SHP77 treated with DMSO at 0.1 percent for 48 hours (cell line): Measurements from ENCODE around the gene FANCC.
"Not testable (repeated sequence)": the region's sequence is repeated elsewhere in the genome, so short reads cannot be mapped to it uniquely, and the experiment has no call there.

Experiments used
- DNase-seq: peaks from one replicate; lab custom pipeline; 2025; lab: John Stamatoyannopoulos, UW

The FANCC gene

DNA sequence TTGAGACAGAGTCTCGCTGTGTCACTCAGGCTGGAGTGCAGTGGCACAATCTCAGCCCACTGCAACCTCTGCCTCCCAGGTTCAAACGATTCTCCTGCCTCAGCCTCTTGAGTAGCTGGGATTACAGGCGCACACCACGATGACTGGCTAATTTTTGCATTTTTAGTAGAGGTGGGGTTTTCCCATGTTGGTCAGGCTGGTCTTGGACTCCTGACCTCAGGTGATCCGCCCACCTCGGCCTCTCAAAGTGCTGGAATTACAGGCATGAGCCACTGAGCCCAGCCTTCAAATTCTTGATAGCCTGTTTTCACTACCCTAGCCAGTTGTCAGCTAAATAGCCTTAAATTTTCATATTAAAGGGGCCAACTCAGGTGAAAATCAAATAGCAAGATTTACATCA lies 11.6 kb upstream of the FANCC start:
- not testable (repeated sequence) for DNase-seq

DNA sequence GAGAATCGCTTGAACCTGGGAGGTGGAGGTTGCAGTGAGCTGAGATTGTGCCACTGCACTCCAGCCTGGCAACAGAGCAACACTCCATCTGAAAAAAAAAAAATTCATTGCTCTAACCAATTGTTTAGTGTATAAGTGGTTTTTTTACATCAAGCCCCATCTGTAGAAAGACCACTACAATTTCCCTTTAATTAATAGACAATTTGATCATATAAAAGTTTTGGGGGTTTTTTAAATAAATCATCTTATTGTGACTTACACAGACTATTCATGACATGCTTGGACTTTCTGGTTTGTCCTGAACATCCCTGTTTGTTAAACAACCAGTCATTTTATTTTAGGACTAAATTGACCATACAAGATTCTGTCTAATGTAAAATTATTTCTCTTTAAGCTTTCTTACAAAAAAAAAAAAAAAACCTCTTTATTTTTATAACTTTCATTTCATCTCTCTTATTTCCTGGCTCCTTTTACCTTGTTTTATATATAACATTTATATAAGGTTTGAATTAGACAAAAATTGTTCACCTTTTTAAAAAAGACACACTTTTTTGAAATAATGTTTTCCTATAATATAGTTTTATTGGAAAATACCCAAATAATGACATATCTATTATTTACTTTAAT lies 9.8 kb upstream of the FANCC start:
- no peak for DNase-seq

- DNase-seq = no peak
Measured at GRCh38 chr9:95325221-95325620, 7.7 kb upstream of the FANCC start.

GRCh38 chr9:95317893-95318211 lies 343 bp upstream of the FANCC start:
- DNase-seq = no peak

GRCh38 chr9:95316794-95317118 lies 753 bp downstream of the FANCC start:
- DNase-seq = peak; percentile 68

DNA sequence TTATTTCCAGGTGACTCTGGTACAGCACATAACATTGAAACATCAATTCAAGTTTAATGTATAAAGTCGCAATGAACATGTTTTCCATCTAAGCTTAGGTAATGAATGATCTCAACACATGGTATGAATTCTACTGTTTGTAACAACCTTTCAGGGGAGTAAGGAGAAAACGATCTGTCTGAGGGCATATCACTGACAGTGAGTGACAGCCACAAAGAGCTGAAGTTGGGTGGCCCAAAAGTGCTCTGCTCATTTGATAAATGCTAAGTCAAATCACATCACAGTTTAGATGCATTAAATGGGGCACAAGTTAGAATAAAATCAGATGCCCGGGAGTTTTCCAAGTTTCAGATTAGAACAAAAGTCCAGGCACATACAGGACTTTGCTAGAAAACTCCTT lies 1.2 kb downstream of the FANCC start:
- DNase-seq = no peak

DNA sequence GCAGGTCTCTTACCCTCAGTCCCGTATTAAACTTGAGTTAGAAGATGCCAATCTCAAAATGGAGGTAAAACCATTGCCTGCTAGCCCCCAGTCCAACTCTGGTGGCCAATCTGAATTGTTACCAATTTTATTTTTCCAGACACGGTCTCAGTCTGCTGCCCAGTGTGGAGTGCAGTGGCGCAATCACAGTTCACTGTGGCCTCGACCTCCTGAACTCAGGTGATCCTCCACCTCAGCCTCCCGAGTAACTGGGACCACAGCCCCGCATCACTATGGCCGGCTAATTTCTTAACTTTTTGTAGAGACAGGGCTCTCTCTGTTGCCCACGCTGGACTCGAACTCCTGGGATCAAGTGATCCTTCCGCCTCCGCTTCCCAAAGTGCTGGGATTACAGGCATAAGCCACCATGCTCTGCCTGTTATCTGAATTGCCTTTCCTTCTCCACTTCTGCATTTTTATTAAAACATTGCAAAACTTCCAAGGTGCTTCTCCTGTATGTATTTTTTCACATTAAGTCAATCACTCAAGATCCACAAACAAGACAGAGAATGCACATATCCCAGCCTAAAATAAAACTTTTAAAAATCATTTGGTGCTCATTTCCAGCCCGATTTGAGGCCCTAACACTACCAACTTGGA lies 2.3 kb downstream of the FANCC start:
- DNase-seq = no peak

DNA sequence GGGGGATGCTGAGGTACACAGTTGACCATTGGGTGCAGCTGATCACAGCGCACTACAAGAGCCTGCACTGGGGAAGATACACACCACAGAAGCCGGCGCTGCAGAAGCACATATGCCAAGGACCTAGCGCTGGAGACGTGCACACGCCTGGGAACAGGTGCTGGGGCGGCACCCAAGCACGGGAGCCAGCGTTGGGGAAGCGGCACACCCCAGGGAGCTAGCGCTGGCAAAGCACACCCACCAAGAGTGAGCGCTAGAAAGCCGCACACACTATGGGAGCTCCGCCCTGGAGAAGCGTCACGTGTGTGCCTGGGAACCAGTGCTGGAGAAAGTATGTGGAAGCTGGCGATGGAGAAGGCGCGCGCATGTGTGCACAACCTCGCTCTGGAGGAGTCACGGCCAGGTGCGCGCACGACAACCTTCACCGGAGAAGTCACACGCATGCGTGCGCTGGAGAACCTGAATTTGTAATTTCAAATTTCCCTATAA lies 4.5 kb downstream of the FANCC start:
- peak; percentile 59 for DNase-seq

GRCh38 chr9:95311961-95312360 lies 5.5 kb downstream of the FANCC start:
- DNase-seq = no peak

DNA sequence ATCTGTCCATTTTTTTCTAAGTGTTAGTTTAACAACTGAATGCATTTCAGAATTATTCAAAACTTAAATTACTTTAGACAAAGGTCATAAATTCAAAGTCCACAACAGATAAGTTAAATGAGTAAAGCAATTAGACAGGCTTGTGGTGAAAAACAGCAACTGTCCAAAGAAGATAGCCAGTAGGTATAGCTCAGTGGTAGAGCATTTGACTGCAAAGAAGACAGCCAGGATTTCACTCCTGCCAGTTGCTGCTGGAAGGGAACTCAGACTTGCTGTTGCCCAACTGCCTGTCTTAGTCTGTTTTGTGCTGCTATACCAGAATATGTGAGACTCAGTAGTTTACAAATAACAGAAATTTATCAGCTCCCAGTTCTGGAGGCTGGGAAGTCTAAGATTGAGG lies 10.0 kb downstream of the FANCC start:
- no peak for DNase-seq

DNA sequence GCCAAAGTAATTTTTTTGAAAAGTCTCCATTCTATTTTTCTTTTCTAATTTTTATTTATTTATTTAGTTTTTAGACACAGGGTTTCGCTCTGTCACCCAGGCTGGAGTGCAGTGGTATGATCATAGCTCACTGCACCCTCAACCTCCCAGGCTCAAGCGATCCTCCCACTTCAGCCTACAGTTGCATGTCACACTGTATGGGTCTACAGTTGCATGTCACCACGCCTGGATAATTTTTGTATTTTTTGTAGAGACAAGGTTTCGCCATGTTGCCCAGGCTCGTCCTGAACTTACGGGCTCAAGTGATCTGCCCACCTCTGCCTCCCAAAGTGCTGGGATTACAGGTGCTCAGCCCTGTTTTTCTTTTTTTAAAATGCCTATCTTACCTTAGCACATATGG lies 10.7 kb downstream of the FANCC start:
- no peak for DNase-seq

DNA sequence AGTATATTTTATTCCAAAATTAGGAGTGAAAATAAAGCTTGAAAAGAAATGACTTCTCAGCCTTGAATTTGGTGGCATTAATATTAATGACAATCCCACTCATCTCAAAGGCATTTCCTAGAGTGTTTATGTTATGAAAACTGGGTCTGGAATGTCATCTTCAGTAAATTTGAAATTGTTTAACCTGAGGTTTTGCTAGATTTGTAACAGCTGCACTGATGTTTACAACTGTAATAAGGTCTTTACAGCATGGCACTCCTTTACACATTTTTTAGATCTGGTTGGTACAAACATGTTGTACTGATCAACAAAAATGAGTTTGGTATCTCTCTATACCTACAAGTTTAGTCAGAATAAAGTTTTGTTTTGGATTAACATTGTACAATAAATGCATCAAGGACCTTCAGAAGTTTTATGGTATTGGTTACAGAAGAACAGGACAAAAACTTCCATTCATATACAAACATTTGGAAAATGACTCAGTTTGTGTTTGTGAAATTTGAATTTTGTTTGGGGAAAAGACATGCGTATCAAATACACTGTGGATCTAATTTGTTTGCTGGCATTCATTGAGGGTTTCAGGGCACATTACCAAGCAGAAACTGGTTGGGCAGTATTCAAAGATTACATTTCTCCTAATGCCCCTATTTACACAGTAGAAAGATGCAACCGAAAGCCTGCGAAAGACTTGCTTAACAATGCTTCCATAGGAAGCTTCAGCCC lies 11.6 kb downstream of the FANCC start:
- DNase-seq = no peak

- DNase-seq = no peak
Measured at GRCh38 chr9:95302479-95302878, 15.0 kb downstream of the FANCC start.

- no peak for DNase-seq
Measured at GRCh38 chr9:95297760-95298159, 19.7 kb downstream of the FANCC start.

DNA sequence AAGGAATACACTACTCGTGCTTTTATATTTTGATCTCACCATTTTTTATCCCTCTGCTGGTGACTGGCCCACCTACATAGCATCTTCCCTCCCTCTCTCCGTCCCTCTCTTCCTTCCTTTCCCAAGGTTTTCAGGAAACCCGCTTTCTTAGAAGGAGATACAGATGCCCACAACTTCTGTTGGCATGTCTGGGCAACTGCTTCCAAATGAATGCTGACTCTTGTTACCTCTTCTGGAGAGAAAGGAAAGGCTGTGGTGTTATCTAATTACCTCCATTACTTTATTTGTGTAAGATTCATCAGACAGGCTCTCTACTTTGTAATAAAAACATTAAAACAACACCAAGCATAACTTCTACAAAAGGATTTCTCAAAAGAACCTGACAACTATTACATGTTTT lies 20.2 kb downstream of the FANCC start:
- no peak for DNase-seq

GRCh38 chr9:95296761-95297160 lies 20.7 kb downstream of the FANCC start:
- DNase-seq = no peak

- not testable (repeated sequence) for DNase-seq
Measured at GRCh38 chr9:95293296-95293695, 24.2 kb downstream of the FANCC start.

DNA sequence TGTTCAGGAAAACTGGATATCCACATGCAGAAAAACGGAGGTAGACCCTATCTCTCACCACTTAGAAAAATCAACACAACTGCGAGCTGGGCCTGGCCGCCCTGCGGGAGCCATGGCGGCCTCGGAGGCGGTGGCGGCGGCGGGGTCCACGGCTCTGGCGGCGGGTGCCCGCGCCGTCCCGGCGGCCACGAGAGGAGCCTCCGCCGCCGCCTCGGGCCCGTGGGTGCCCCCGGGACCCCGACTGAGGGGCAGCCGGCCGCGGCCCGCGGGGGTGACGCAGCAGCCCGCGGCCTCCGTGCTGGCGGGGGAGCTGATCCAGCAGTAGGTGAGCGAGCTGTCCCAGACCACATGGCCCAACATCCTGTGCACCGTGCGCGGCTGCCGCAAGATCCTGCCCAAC lies 25.3 kb downstream of the FANCC start:
- DNase-seq = no peak

DNA sequence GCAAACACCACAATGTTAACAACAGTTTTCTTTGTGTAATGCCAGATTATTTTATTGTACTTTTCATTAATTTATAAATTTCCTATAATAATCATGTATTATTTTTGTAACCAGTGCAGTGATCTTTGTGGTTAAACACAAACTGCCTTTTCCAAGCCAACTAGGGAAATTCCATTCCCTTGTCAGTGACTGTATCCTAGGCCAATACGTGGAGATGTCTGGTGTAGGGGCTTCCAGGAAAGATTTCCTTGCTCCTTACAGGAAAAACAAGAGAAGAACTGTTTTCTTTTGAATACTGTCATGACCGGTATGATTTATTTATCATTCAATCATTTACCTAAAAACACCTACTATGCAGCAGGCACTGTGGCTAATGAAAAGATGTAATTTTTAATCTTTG lies 31.4 kb downstream of the FANCC start:
- DNase-seq = no peak

DNA sequence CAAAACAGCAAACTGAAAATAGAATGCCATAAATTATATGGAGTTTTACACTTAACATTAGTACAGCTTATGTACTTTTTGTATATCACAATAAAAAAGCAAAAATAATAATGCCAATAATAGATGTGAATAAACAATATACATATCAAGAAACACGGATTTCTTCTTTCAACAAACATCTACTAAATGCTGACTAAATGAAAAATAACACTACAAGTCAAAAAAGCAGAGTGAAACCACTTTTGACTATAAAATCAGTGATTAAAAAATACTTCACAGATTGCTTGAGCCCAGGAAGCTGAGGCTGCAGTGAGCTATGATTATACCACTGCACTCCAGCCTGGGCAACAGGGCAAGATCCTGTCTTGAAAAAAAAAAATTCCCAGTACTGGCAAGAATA lies 32.2 kb downstream of the FANCC start:
- DNase-seq = no peak

- no peak for DNase-seq
Measured at GRCh38 chr9:95284162-95285080, 33.1 kb downstream of the FANCC start.

DNA sequence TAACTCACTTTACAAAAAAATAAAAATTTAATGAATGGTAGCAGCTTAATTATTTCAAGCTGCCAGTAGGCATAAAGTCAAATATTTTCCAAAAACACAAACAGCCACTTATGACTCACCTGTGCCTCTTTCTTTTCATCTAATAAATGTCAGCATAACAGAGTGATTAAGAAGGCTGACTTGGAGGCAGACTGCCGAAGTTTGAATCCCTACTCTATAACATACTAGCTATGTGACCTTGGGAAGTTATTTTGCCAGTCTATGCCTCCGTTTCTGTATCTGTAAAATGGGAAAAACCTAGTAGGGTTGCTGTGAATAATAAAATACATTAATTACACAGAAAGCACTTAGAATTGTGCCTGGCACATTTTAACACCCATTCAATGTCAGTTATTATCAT lies 33.8 kb downstream of the FANCC start:
- no peak for DNase-seq

DNA sequence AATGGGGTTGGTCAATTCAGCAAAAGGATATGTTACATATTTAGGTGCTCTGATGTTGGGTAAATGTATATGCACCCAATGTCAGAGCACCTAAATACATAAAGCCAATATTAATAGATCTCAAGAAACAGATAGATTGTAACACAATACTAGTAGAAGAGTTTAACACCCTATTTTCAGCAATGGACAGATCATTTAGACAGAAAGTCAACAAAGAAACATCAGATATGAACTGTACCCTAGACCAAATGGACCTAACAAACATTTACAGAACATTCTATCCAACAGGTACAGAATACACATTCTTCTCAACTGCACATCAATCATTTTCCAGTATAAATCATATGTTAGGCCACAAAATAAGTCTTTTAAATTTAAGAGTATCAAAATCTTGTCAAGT lies 35.2 kb downstream of the FANCC start:
- DNase-seq = no peak
